HG03045 (cell line): ENCODE measurements around the gene PPFIA2.

Source experiments
- ATAC-seq: cut with Tn5 transposase; IDR thresholded peaks from one replicate; pipeline ENCODE4 v1.9.1; 2021; ENCODE audit warnings: mild to moderate bottlenecking, moderate library complexity; ENCODE audit not compliant: unreplicated experiment

Gene PPFIA2

DNA sequence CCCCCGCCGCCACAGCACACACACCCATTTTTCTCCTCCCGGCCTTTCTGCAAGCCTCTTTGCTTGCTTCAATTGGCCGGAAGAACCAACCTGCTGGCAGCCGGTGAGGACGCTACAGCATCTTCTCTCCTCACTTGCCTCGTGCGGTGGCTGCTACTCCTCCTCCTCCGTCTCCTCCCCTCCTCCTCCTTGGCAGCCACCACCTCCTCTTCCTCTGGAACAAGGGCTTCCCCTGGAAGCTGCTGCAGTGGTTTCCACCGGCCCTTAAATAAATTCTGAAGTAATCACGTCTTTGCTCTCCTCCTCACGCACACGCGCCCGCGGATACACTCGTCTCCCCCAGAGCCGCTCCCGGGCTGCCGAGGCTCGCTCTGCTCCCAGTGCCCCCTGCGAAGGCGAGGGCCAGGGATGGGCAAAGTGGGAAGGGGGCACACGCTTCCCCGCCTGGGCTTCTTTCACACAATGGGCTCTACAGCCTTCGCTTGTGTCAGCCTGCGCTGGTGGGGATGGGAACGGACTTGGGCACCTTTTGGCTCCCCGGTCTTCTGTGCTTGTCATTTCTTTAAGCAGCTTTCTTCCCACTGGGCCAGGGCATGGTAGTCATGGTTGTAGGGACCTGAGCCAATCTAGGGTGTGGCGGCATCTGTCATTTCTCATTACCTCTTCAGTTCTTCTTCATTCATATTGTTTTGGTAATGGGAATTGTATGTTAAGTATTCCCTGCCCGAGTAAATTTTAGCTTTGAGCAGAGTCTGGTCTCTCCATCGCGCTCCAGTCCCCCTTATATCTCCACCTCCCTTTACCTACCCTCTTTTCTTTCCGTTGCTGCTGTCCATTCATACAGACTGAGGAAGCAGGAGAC lies at the start of gene PPFIA2:
Gene PPFIA2 (minus strand): TSS at position 161 of the 862 bp plus-strand sequence.
- ATAC-seq = no peak

DNA sequence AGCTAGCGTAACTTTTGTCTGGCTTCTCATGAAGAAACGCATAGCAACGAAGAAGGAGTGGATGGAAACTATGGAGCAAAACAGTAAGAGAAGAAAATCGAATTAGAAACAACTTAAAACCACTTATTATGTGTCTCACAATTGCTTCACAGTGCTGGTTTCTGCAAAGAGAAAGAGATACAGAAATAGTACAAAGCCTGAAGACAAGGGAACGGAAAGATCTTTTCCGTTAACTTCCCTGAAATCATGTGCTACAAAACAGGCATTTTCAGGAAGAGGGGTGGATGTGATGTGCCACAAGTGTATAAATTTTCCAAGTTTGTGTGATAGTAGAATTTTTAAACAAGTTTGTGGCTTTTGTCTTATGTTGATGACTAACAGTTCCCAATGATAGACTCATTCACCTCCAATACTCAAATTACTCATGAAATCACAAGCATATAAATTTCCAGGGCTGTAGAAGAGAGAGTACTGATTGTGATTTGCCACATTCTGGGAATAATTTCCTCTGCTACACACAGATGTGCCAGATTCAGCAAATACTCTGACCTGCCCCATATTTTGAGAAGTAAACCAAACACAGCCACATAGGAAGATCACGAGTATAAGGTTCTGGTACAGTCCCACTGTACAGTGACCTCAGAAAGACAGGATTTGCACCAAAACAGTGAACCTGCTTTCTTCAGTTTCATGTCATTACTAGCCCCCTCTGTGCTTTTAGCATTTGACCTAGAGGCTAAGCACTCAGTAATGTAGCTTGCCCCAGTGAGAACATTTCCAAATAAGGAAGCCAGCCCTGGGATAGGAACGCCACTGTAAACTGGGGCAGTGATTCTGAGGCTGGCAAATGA lies 41.4 kb upstream of the PPFIA2 start:
- ATAC-seq = no peak

DNA sequence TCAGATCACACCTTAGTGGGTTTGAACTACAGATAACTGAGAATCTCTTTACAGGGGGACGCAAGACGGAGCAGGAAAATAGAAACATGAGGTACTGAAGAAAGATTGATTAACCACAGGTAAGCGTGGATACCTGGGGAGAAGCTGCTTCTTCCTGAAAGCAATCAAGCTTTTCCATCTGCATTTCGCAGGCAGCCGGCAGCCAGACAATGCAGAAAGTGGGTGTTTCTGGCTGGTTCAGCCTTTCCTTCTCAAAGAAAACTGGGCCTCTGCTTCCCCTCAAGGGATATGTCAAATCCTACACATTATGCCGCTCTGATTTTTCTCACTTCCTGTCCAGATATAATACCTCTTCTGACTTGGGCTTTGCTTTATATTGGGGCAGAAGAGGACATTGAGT lies 39.1 kb upstream of the PPFIA2 start:
- ATAC-seq = no peak

DNA sequence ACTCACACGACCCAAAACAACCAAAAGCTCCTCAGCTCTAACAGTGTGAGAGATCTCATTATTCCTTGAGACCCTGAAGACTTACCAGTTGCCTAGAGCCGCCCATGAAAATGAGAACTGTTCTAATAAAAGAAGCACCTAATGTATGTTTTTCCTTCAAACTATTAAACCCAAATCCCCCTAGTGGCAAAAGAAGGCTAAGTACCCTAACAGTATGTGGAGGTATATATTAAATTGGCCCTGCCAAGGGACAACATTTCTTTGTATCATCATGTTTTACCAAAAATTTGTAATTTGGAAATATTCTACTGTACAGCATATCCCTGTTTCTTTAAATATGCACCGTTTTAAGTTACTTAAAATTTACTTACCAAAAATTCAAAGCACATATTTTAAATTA lies 38.0 kb upstream of the PPFIA2 start:
- ATAC-seq = no peak

DNA sequence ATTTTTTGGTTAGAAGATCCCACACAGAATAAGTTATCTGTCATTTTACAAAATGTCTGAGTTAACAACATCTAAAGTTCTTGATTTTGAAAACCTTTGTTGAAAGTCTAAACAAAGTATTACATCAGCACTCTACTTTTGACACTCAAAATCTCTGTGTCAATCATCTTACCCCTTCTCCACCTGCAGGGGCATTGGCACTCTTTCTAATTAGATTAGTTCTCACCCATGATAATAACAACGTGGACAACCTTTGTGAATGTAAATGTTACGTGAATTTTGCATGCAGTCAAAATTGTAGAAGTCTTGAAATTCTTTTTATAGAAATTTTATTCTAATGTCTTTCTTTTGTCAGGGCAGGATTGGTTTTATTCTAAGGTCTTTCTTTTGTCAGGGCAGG lies 33.5 kb upstream of the PPFIA2 start:
- ATAC-seq = no peak

DNA sequence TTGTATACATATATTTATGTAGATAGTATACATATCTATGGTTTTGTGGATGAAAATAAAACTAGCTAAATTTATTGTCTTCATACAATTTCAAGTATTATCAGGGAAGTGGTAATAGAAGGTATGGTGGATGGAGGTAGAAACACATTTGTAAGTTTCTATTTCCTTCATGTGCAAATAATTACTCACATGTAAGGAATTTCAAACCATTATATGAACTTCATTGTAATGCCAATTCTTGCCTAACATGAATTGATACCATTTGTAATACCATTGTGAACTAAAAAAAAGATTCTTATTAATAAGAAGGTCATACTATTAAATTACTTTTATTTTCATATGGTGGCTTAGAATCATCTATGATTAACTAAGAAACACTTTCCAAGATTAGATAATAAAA lies 20.1 kb upstream of the PPFIA2 start:
- no peak for ATAC-seq

DNA sequence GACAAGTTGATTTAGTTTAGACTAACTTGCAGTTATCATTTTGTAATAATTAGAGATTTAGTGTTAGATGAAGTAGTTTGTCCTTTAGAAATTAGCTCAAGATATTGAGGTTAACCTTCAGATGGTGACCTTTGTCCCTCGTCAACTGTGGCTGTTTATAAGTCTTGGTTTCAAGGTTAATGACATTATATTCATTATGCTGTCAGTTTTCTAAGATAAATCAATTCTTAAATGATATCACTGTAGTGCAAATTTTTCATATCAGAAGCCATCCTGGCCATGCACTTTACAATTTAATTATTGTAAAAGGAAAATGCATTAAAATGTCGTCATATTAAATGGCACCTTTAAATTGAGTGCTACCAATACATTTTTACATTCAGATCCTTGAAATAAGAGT lies 19.6 kb upstream of the PPFIA2 start:
- no peak for ATAC-seq

DNA sequence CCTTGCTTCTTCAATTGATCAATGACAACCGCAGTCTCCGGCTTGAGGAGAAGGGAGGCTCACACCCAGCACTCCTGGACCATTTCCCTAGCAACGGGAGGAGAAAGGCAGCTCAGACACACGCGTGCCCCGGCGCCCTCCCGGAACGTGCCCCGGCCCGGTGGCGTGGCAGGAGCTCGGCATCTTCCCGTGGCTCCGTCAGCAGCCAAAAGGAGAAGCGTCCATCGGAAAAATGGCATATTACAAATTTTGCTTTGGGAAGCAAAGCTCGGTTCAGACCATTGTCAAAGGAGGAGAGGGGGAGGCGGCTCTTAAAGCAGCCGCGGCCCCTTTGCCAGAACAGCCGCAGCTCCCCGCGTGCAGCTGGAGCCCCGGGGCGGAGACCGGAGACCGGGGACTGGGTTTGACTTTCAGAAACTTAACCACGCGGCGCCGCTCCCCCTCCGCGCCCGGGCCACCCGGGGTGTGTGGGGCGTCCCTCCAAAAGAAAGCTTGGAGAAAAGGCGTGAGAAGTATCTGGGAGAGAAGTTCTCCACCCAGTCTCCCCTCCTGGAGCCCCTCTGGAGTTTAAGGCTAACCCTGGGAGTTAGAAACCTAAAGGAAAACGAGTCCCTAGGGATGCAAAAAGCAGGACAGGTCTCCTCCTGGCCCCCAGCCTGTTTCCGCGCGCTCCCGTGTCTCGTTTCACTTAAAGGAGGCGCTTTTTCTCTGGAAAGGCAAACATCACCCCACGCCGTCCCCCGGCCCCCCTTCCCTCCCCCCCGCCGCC lies 545 bp downstream of the PPFIA2 start:
- ATAC-seq = no peak

DNA sequence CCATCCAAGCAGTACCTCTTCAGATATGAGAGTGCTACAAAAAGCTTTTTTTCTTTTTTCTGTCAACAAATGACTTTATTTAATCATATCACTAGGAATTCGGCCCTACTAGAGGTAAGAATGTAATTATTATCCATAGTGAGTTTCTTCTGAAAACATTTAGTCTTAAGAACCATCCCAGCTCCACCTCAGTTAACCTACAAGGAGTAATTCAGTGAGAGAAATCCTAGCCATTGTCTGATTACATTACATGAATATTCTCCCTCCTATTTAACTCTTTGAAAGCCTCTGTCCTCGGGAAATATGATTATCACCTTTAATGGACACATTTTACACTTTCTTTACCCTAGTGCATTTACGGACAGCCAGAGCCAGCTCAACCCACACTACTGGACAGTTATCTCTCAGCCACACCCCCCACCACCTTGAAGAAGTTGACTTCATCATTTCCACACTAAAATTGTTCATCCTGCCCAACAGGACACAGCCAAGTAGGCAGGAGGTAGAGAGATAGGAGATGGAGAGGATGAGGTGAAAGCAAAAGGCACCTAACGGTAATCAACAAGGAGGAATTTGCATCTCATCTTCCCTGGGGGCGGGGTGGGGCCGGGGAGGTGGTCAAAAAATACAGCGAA lies 1.3 kb downstream of the PPFIA2 start:
- no peak for ATAC-seq

DNA sequence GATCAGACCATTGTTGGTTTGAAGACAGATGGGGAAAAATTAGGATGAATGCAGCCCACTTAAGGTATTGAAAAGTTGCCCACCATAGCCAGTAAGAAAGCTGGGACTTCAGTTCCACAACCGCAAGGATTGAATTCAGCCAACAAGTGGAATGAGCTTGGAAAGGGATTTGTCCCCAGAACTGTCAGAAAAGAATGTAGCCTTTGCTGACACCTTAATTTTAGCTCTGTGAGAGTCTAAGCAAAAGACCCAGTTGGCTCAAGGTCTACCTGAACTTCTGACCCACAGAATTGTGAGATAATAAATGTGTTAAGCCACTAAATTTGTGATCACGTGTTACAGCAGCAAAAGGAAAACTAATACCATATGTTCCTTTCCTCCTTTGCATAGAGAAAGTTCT lies 29.4 kb downstream of the PPFIA2 start:
- ATAC-seq = no peak

DNA sequence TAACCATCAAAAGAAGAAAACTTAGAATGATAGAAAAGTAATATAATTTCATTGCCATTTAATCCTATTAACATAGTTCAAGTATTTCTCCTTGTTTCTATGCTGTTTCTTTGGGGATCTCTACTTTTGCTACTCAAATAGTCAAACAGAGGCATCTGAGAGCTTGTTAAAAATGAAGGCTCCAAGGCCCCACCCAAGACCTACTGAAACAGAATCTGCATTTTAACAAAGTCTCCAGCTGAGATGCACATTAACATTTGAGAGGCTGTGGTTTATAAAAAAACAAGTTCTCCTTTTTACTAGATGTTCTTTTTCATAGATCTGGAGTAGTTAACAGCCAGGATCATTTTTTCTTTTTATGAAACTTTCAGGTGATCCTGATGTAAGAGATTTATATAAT lies 31.8 kb downstream of the PPFIA2 start:
- ATAC-seq = no peak

DNA sequence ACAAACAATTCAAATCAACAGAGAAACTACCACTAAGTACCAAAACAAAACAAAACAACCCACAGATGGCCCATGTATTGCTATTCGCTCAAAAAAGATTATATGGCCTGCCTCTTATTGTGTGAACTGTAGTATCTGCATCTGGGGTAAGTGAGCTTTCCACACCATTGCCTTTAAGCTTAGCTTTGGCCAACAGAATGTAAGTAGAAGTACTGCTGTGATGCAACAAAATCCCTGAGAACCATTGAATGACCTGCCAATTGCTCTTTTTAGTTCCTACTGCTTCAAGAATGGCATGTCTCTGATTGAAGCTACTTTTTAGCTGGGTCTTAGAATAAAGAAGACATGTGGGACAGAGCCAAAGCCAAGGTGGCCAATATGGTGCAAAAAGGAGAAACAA lies 32.5 kb downstream of the PPFIA2 start:
- no peak for ATAC-seq

DNA sequence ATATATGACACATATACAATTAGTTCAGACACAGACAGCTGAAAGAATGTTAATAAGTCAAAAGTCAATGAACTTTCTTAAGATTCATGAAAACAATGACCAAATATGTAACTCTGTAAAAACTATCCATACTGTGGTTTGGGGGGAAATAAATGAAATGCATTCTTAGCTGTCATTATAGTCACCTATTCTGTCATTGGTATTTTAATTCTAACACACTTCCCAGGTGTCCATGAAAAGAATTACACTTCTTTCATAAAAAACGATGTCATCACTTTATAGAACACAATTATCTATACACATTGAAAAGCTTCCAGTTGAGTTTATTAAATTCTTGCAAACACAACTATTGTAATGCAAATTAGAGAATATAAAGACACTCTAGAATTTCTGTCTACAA lies 35.8 kb downstream of the PPFIA2 start:
- no peak for ATAC-seq

DNA sequence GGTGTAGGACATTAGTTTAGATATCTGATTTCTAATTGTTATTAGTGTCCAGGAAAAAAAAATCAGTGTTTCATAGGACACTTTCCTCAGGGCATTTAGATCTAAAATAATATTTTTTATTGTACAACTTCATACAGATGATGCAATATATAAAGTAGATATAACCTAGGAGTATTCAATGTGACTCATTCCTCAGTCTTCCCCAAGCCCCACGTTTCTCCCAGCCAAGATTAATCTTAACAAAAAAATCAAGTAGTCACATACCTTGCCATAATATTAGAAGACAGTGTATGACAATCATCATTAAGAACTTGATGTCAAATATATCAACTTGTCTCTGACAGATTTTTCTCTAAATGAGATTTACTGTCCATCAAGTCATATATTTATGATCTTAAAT lies 37.1 kb downstream of the PPFIA2 start:
- no peak for ATAC-seq

DNA sequence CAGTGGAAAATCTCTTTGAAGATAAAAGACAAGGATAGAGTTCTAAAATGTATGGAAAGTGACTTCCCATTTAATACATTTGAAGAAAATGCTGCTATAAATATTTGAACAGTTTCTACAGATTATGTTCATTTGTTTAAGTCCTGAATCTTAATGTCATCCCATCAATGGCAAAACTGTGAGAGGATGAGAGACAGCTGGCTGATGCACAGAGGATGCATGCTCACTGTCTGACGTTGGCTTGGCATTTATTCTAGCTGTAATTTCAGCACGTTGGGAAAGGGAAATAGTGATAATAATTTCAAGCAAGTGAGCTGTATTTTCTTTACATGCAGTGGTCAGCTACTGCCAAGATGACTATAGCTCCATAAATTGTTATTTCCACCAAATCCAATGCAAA lies 40.5 kb downstream of the PPFIA2 start:
- no peak for ATAC-seq

DNA sequence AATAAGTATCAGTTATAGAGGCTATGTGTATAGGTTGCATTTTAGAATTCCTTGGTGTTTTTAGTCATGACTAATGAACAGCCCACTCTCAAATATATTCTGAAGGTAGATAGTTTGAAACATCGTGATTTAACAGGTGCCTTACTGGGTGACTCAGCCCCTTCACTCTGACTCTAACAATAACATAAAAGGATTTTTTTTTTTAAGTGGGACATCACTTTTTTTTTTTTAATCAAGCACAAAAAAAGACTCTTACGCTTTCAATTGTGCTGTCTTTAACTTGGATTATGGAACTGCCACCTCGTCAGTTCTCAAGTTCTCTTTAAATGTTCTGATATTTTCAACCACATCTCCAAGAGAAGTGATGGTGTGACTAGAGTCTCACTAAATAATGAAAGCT lies 46.6 kb downstream of the PPFIA2 start:
- ATAC-seq = no peak

DNA sequence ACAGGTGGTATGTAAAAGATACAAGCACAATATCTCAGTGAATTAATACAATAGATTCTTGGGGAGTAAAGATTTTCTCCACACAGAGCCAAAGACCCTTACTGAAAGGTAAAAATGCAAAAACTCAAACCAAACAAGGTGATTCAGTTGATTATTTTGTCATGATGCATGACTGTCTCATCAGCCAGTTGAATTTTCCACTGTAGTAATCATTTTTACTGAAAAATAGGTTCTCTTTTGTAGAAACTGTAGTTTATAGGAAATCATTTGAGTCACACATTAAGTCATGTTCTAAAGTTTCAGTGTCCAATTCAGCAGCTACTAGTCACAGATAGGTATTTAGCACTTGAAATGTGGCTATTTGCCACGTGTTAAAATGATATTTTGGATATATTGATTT lies 53.6 kb downstream of the PPFIA2 start:
- ATAC-seq = no peak

DNA sequence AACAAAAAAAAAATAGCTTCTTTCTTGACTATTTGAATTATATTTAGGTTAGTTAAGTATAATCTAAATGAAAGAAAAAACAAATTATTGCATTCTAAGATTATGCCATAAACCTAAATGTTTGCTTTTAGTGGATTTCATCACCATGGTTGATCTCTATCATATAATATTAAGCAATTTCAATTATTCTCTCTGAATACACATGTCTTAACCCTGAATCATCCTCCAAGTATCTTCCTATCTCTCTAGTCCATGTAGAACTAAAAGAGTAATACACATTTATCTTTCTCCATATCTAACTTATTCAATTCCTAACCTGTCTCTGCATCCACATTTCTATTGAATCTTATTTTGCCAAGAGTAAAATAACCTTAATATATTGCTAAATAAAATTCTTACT lies 59.6 kb downstream of the PPFIA2 start:
- ATAC-seq = no peak

DNA sequence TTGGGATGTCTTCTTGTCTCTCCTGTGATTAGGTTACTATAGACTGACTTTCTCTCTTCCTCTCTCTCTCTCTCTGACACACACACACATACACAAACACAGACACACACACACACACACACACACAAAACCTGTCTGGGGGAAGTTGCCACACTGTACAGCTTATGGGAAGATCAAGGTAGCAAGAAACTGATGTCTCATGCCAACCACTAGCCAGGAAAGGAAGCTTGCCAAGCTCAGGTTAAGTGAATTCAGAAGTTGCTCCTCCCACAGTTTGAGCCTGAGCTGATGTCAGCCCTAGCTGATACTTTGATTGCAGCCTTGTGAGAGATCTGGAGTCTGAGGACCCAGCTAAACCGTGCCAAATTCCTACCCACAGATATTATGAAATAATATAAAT lies 67.1 kb downstream of the PPFIA2 start:
- no peak for ATAC-seq

DNA sequence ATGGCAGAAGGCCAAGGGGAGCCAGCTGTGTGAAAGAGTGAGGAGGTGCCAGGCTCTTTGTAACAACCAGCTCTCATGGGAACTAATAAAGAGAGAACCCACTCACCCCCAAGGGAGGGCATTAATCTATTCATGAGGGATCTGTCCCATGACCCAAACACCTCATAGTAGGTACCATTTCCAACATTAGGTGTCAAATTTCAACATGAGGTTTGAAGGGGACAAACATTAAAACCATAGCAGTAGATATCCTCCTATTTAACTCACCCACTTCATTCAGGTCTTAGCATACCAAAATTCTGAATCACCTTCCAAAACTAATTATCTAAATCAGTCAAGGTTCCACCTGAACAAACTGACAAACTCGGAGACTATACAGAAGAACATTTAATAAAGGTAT lies 75.3 kb downstream of the PPFIA2 start:
- no peak for ATAC-seq

DNA sequence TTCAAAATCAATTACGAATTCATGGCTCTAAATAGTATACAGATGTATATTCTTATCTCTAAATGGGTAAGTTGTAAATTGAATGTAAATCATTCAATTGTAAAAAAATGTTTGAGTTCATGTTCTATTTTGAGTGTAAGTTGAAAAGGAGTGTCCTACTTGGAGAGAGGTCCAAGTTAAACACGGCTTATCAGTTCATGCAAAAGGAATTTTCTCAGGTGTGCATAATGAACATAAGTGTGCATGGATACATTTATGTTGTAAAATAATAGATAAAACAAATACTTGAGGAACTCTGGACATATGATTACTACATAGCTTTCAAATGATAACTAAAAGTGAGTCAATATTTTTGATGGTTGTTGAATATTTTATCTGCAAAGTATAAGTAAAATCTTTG lies 79.5 kb downstream of the PPFIA2 start:
- ATAC-seq = no peak
